NB4 (cell line): ENCODE measurements around the gene KRTAP10-4.
"Not testable (repeated sequence)": the region's sequence is repeated elsewhere in the genome, so short reads cannot be mapped to it uniquely, and the experiment has no call there.

Experiments used
- CTCF ChIP-seq: IDR thresholded peaks from one replicate; pipeline ENCODE4 v1.5.1; 2012; ENCODE audit warnings: low read depth, low read length
- MAX ChIP-seq: IDR thresholded peaks from 2 replicates; pipeline ENCODE4 v1.6.1; 2011; ENCODE audit warnings: low read depth, low read length
- POLR2A ChIP-seq: IDR thresholded peaks from 2 replicates; pipeline ENCODE4 v1.6.1; 2011; ENCODE audit warnings: mild to moderate bottlenecking; ENCODE audit not compliant: insufficient read length; ENCODE audit errors: extremely low read depth

GRCh38 chr21:44550285-44550684 is 23.2 kb upstream of the KRTAP10-4 start:
- not testable (repeated sequence) for TF ChIP-seq CTCF, POLR2A, MAX
